WTC11 (cell line): ENCODE measurements around the gene LETMD1. TPM values are rescaled to one million over a fixed set of nuclear protein-coding genes. Genes with fewer than 3 reads are reported as not detected.

Experiments used
- ATAC-seq: fragments of 200-7000 bp; cut with Tn5 transposase; 2 replicates; pipeline ENCODE4 v1.10.0; 2021; ENCODE audit warnings: mild to moderate bottlenecking, moderate library complexity
- CTCF ChIA-PET: fragments of 300-600 bp; sonication (Branson Sonifier 250); formaldehyde crosslinking; loops from one replicate; lab custom pipeline; 2021; ENCODE audit warnings: antibody characterized with exemption; lab: Charles Lee
- POLR2A ChIA-PET: fragments of 350-600 bp; sonication (Branson Sonifier 250); formaldehyde crosslinking; loops from one replicate; lab custom pipeline; 2021; ENCODE audit warnings: antibody characterized with exemption; lab: Charles Lee
- DNase-seq: peaks from one replicate; pipeline ENCODE4 v3.0.0; 2021; ENCODE audit warnings: low spot score
- H3K27ac Mint-ChIP-seq: 2 replicates; pipeline ENCODE4 v1.8.0; 2021; ENCODE audit warnings: mixed read lengths
- H3K27me3 Mint-ChIP-seq: 2 replicates; pipeline ENCODE4 v1.8.0; 2021; ENCODE audit warnings: low read depth, mild to moderate bottlenecking, moderate library complexity, mixed read lengths
- H3K36me3 Mint-ChIP-seq: 2 replicates; pipeline ENCODE4 v1.8.0; 2021; ENCODE audit warnings: mixed read lengths
- H3K4me1 Mint-ChIP-seq: 2 replicates; pipeline ENCODE4 v1.8.0; 2022; ENCODE audit warnings: mixed read lengths
- H3K4me3 Mint-ChIP-seq: 2 replicates; pipeline ENCODE4 v1.8.0; 2021; ENCODE audit warnings: mild to moderate bottlenecking, moderate library complexity, mixed read lengths
- H3K9me3 Mint-ChIP-seq: 2 replicates; pipeline ENCODE4 v1.8.0; 2021; ENCODE audit warnings: mixed read lengths
- ATF3 ChIP-seq: sonication (generic); formaldehyde crosslinking; conservative IDR thresholded peaks from 2 replicates; pipeline ENCODE4 v1.8.1; 2022; ENCODE audit warnings: mild to moderate bottlenecking, missing genetic modification reagents
- CBFB ChIP-seq: sonication (generic); formaldehyde crosslinking; IDR thresholded peaks from 2 replicates; pipeline ENCODE4 v1.8.1; 2022; ENCODE audit warnings: mild to moderate bottlenecking, low read depth, missing genetic modification reagents
- E2F5 ChIP-seq: sonication (generic); formaldehyde crosslinking; IDR thresholded peaks from 2 replicates; pipeline ENCODE4 v1.8.1; 2022; ENCODE audit warnings: mild to moderate bottlenecking, moderate library complexity, missing genetic modification reagents
- FOXP1 ChIP-seq: sonication (generic); formaldehyde crosslinking; IDR thresholded peaks from 2 replicates; pipeline ENCODE4 v1.8.0; 2022; ENCODE audit warnings: missing genetic modification reagents, mild to moderate bottlenecking, moderate library complexity, borderline replicate concordance
- GABPB1 ChIP-seq: sonication (generic); formaldehyde crosslinking; IDR thresholded peaks from 2 replicates; pipeline ENCODE4 v1.8.1; 2023; ENCODE audit warnings: mild to moderate bottlenecking, missing genetic modification reagents
- NFE2L1 ChIP-seq: sonication (generic); formaldehyde crosslinking; IDR thresholded peaks from 2 replicates; pipeline ENCODE4 v1.8.1; 2023; ENCODE audit warnings: missing genetic modification reagents
- NR1H2 ChIP-seq: sonication (generic); formaldehyde crosslinking; IDR thresholded peaks from 2 replicates; pipeline ENCODE4 v1.9.0; 2021; ENCODE audit warnings: mild to moderate bottlenecking, moderate library complexity, missing genetic modification reagents
- PRDM15 ChIP-seq: sonication (generic); formaldehyde crosslinking; IDR thresholded peaks from 2 replicates; pipeline ENCODE4 v1.8.0; 2022; ENCODE audit warnings: missing genetic modification reagents
- PREB ChIP-seq: sonication (generic); formaldehyde crosslinking; IDR thresholded peaks from 2 replicates; pipeline ENCODE4 v1.8.1; 2022; ENCODE audit warnings: mild to moderate bottlenecking, missing genetic modification reagents, moderate library complexity, borderline replicate concordance
- SP1 ChIP-seq: sonication (generic); formaldehyde crosslinking; conservative IDR thresholded peaks from 2 replicates; pipeline ENCODE4 v1.8.1; 2022; ENCODE audit warnings: missing genetic modification reagents
- TEAD1 ChIP-seq: sonication (generic); formaldehyde crosslinking; IDR thresholded peaks from 2 replicates; pipeline ENCODE4 v1.8.0; 2022; ENCODE audit warnings: mild to moderate bottlenecking, missing genetic modification reagents
- USF2 ChIP-seq: sonication (generic); formaldehyde crosslinking; IDR thresholded peaks from 2 replicates; pipeline ENCODE4 v1.8.1; 2023; ENCODE audit warnings: mild to moderate bottlenecking, missing genetic modification reagents, moderate library complexity
- ZBTB21 ChIP-seq: sonication (generic); formaldehyde crosslinking; IDR thresholded peaks from 2 replicates; pipeline ENCODE4 v1.8.1; 2023; ENCODE audit warnings: mild to moderate bottlenecking, missing genetic modification reagents, borderline replicate concordance
- ZNF121 ChIP-seq: sonication (generic); formaldehyde crosslinking; IDR thresholded peaks from 2 replicates; pipeline ENCODE4 v1.8.0; 2023; ENCODE audit warnings: missing genetic modification reagents
- ZNF263 ChIP-seq: sonication (generic); formaldehyde crosslinking; IDR thresholded peaks from 2 replicates; pipeline ENCODE4 v1.8.1; 2022; ENCODE audit warnings: low read depth, mild to moderate bottlenecking, moderate library complexity, missing genetic modification reagents
- ZNF425 ChIP-seq: fragments of 250-450 bp; sonication (Bioruptor Pico); conservative IDR thresholded peaks from 2 replicates; pipeline ENCODE4 v1.9.0; 2021; ENCODE audit warnings: mild to moderate bottlenecking
- ZNF532 ChIP-seq: fragments of 250-450 bp; sonication (Bioruptor Pico); IDR thresholded peaks from 2 replicates; pipeline ENCODE4 v1.9.0; 2021; ENCODE audit warnings: mild to moderate bottlenecking, borderline replicate concordance
- total RNA-seq: library from RNA; stranded (reverse); gene quantifications from 3 replicates; pipeline ENCODE4 v1.2.3, GENCODE V29; 2021

The LETMD1 gene
- total RNA-seq, 1 experiment from 2014 or later, result 43.3 TPM

- TF ChIP-seq ATF3, result no peak
- no peak for TF ChIP-seq ZNF121 (CRISPR knock-in tag)
- TF ChIP-seq NFE2L1 (CRISPR knock-in tag), result no peak
- no peak for TF ChIP-seq CBFB (CRISPR knock-in tag)
- TF ChIP-seq ZNF532, result no peak
- TF ChIP-seq USF2, result no peak
- no peak for TF ChIP-seq ZBTB21 (CRISPR knock-in tag)
- no peak for TF ChIP-seq NR1H2 (CRISPR knock-in tag)
- no peak for TF ChIP-seq FOXP1
Measured at GRCh38 chr12:51090705-51091229, 42.6 kb downstream of the LETMD1 start (continued).

- Mint-ChIP-seq H3K27me3 (no peaks in the 10 kb centered on the region), H3K4me3 (no peak overlapping the region), H3K36me3 (peaks cover 72% of the 10 kb centered on the region), H3K27ac (no peak overlapping the region), H3K9me3 (no peaks in the 10 kb centered on the region), H3K4me1 (no peaks in the 10 kb centered on the region)
- ATAC-seq (no peak), DNase-seq (no peak)
- CTCF ChIA-PET, result no interaction called here
- TF ChIP-seq SP1 (CRISPR knock-in tag) (no peak), GABPB1 (CRISPR knock-in tag) (no peak), ZNF425 (no peak), CBFB (CRISPR knock-in tag) (no peak), ZNF263 (CRISPR knock-in tag) (no peak), PREB (CRISPR knock-in tag) (no peak), TEAD1 (no peak), E2F5 (no peak), PRDM15 (no peak)
- POLR2A ChIA-PET, result interaction anchor here (0.6 kb wide), 1 partner anchor 242 kb away, joined by 3 read pairs; no protein-coding TSS in a partner anchor
Measured at GRCh38 chr12:51098611-51099010, 50.5 kb downstream of the LETMD1 start.
